ENCODE results near the gene TSPAN18. TPM values are rescaled to one million over a fixed set of nuclear protein-coding genes. Genes with fewer than 3 reads are reported as not detected.

The TSPAN18 gene
- total RNA-seq, 2 experiments from 2014 or later: 1.4 to 2.3 TPM

GRCh38 chr11:44950625-44951476, 224.1 kb downstream of the TSPAN18 start, which contains the start of gene TP53I11:
TSS of gene TP53I11 (minus strand) at chr11:44950883. CDS start at chr11:44938335, 12,548 bp downstream.
- H3K4me3 Mint-ChIP-seq: peak within 1 kb of the TSS; percentile 71
- ATAC-seq (peak; percentile 76), DNase-seq (peak; percentile 84)
- no peaks in the 10 kb centered on the region for H3K9me3 Mint-ChIP-seq (ENCODE audit: low read depth)
- no peaks in the 10 kb centered on the region for H3K27me3 Mint-ChIP-seq
- ChIA-PET CTCF (interaction anchor here (0.6 to 1.4 kb wide), 5 partner anchors 111 to 514 kb away, joined by 3 to 5 read pairs (median 3); no protein-coding TSS in a partner anchor), POLR2A (no interaction called here)
- no peaks in the 10 kb centered on the region for H3K36me3 Mint-ChIP-seq (ENCODE audit: low read depth)
- peaks cover 10% of the 10 kb centered on the region for H3K4me1 Mint-ChIP-seq
- no peak within 1 kb of the TSS for H3K27ac Mint-ChIP-seq
- intact Hi-C loops (cut with DNase I, micrococcal nuclease): loop anchor here in 1 of 2 experiments (2.0 kb wide), 1 partner anchor 196 kb away; the partner anchor contains the start of gene PRDM11

- CTCF ChIA-PET: interaction anchor here (1.4 to 2.8 kb wide), 3 partner anchors 16 to 153 kb away, joined by 3 to 9 read pairs (median 4); no protein-coding TSS in a partner anchor
- Mint-ChIP-seq H3K4me3 (no peak overlapping the region), H3K9me3 (ENCODE audit: low read depth) (no peaks in the 10 kb centered on the region), H3K36me3 (ENCODE audit: low read depth) (no peaks in the 10 kb centered on the region), H3K27ac (no peak overlapping the region), H3K27me3 (no peaks in the 10 kb centered on the region), H3K4me1 (peaks cover 10% of the 10 kb centered on the region)
- POLR2A ChIA-PET: no interaction called here
- intact Hi-C loops (cut with DNase I, micrococcal nuclease): no loop called here
- no peak for ATAC-seq
- no peak for DNase-seq
Measured at GRCh38 chr11:44952082-44952481, 225.3 kb downstream of the TSPAN18 start.

- no peak for DNase-seq
- H3K27ac Mint-ChIP-seq: no peak overlapping the region
- intact Hi-C loops (cut with DNase I, micrococcal nuclease): no loop called here
- POLR2A ChIA-PET: no interaction called here
- CTCF ChIA-PET: interaction anchor here (1.4 to 2.8 kb wide), 3 partner anchors 16 to 152 kb away, joined by 3 to 9 read pairs (median 4); no protein-coding TSS in a partner anchor
- peaks cover 10% of the 10 kb centered on the region for H3K4me1 Mint-ChIP-seq
- H3K9me3 Mint-ChIP-seq (ENCODE audit: low read depth): no peaks in the 10 kb centered on the region
- no peak overlapping the region for H3K4me3 Mint-ChIP-seq
- no peaks in the 10 kb centered on the region for H3K36me3 Mint-ChIP-seq (ENCODE audit: low read depth)
- ATAC-seq: no peak
- no peaks in the 10 kb centered on the region for H3K27me3 Mint-ChIP-seq
Measured at GRCh38 chr11:44952500-44953260, 225.9 kb downstream of the TSPAN18 start.

- intact Hi-C loops (cut with DNase I, micrococcal nuclease): no loop called here
- DNase-seq: no peak
- H3K4me1 Mint-ChIP-seq: peaks cover 10% of the 10 kb centered on the region
- H3K27ac Mint-ChIP-seq: no peak overlapping the region
- H3K27me3 Mint-ChIP-seq: no peaks in the 10 kb centered on the region
- no peak overlapping the region for H3K4me3 Mint-ChIP-seq
- H3K9me3 Mint-ChIP-seq (ENCODE audit: low read depth): no peaks in the 10 kb centered on the region
- ATAC-seq: no peak
- no peaks in the 10 kb centered on the region for H3K36me3 Mint-ChIP-seq (ENCODE audit: low read depth)
- ChIA-PET CTCF (interaction anchor here (0.7 to 2.8 kb wide), 3 partner anchors 150 to 442 kb away, joined by 3 to 9 read pairs (median 3); no protein-coding TSS in a partner anchor), POLR2A (no interaction called here)
Measured at GRCh38 chr11:44954051-44954906, 227.5 kb downstream of the TSPAN18 start.

GRCh38 chr11:44955015-44955738, 228.4 kb downstream of the TSPAN18 start:
- ChIA-PET CTCF (interaction anchor here (0.7 to 1.1 kb wide), 5 partner anchors 148 to 443 kb away, joined by 3 to 4 read pairs (median 3); no protein-coding TSS in a partner anchor), POLR2A (no interaction called here)
- H3K9me3 Mint-ChIP-seq (ENCODE audit: low read depth): no peaks in the 10 kb centered on the region
- no peak overlapping the region for H3K27ac Mint-ChIP-seq
- DNase-seq: peak; percentile 36
- H3K27me3 Mint-ChIP-seq: no peaks in the 10 kb centered on the region
- peak; percentile 21 for ATAC-seq
- intact Hi-C loops (cut with DNase I, micrococcal nuclease): no loop called here
- no peak overlapping the region for H3K4me3 Mint-ChIP-seq
- peaks cover 10% of the 10 kb centered on the region for H3K4me1 Mint-ChIP-seq
- no peaks in the 10 kb centered on the region for H3K36me3 Mint-ChIP-seq (ENCODE audit: low read depth)

GRCh38 chr11:44957040-44957515, 230.3 kb downstream of the TSPAN18 start:
- H3K27me3 Mint-ChIP-seq: no peaks in the 10 kb centered on the region
- no peak for ATAC-seq
- no peak overlapping the region for H3K27ac Mint-ChIP-seq
- POLR2A ChIA-PET: no interaction called here
- intact Hi-C loops (cut with DNase I, micrococcal nuclease): no loop called here
- H3K9me3 Mint-ChIP-seq (ENCODE audit: low read depth): no peaks in the 10 kb centered on the region
- CTCF ChIA-PET: no interaction called here
- H3K36me3 Mint-ChIP-seq (ENCODE audit: low read depth): no peaks in the 10 kb centered on the region
- DNase-seq: no peak
- H3K4me3 Mint-ChIP-seq: no peak overlapping the region
- H3K4me1 Mint-ChIP-seq: peaks cover 10% of the 10 kb centered on the region

GRCh38 chr11:44957776-44958564, 231.2 kb downstream of the TSPAN18 start:
- DNase-seq: no peak
- no peaks in the 10 kb centered on the region for H3K36me3 Mint-ChIP-seq (ENCODE audit: low read depth)
- no peaks in the 10 kb centered on the region for H3K9me3 Mint-ChIP-seq (ENCODE audit: low read depth)
- ATAC-seq: no peak
- intact Hi-C loops (cut with DNase I, micrococcal nuclease): no loop called here
- H3K4me1 Mint-ChIP-seq: peaks cover 10% of the 10 kb centered on the region
- no peaks in the 10 kb centered on the region for H3K27me3 Mint-ChIP-seq
- POLR2A ChIA-PET: no interaction called here
- H3K27ac Mint-ChIP-seq: no peak overlapping the region
- CTCF ChIA-PET: interaction anchor here (0.8 to 1.5 kb wide), 2 partner anchors 24 to 26 kb away, joined by 3 read pairs; no protein-coding TSS in a partner anchor
- H3K4me3 Mint-ChIP-seq: no peak overlapping the region

GRCh38 chr11:44959064-44959463, 232.3 kb downstream of the TSPAN18 start:
- CTCF ChIA-PET: interaction anchor here (0.7 to 2.1 kb wide), 3 partner anchors 27 to 146 kb away, joined by 3 to 5 read pairs (median 3); no protein-coding TSS in a partner anchor
- no peak overlapping the region for H3K27ac Mint-ChIP-seq
- intact Hi-C loops (cut with DNase I, micrococcal nuclease): no loop called here
- H3K4me3 Mint-ChIP-seq: no peak overlapping the region
- DNase-seq (no peak), ATAC-seq (no peak)
- no peaks in the 10 kb centered on the region for H3K27me3 Mint-ChIP-seq
- H3K36me3 Mint-ChIP-seq (ENCODE audit: low read depth): no peaks in the 10 kb centered on the region
- peaks cover 10% of the 10 kb centered on the region for H3K4me1 Mint-ChIP-seq
- no peaks in the 10 kb centered on the region for H3K9me3 Mint-ChIP-seq (ENCODE audit: low read depth)
- POLR2A ChIA-PET: no interaction called here

- intact Hi-C loops (cut with DNase I, micrococcal nuclease): no loop called here
- CTCF ChIA-PET: interaction anchor here (0.8 to 2.1 kb wide), 2 partner anchors 144 to 145 kb away, joined by 3 to 5 read pairs; no protein-coding TSS in a partner anchor
- Mint-ChIP-seq H3K4me3 (no peak overlapping the region), H3K27ac (no peak overlapping the region), H3K4me1 (peaks cover 3% of the 10 kb centered on the region), H3K36me3 (ENCODE audit: low read depth) (no peaks in the 10 kb centered on the region), H3K9me3 (ENCODE audit: low read depth) (no peaks in the 10 kb centered on the region), H3K27me3 (no peaks in the 10 kb centered on the region)
- no peak for ATAC-seq
- DNase-seq: no peak
- POLR2A ChIA-PET: no interaction called here
Measured at GRCh38 chr11:44960200-44960845, 233.6 kb downstream of the TSPAN18 start.
